ENCODE results near the gene STARD3.

DNA sequence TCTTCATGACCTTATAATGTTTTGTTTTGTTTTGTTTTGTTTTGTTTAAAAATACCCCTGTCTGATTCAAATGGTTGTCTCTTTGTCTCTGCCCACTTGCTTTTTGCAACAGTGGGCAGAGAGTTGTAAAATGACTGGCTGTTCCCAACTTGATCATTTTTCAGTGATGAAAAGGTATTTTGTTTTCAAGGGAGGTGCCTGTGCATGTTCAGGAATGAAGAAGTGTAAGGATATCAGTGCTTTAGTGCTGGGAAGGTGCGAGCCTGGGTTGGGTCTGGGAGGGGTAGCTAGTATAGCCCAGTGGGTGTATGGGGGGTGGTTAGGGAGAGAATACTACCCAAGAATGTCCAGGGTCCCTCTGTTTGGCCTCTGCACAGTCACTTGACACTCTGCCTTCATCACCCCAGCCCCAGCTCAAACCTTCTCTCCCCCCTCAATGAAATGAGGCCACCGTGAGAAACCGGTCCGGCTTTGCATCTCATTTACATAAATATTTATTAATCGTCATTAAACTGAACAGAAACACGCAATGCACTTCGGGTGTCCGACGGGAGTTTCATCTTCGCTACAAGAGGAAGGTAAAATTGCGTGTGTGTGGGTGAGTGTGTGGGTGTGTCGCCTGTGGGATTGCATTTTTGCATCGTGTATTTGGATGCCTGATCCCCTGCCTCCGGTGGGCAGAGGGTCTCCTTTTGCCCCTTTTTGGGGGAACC, 33.5 kb upstream of the STARD3 start:
- TF ChIP-seq POLR2A (IDR thresholded peaks at IDR 0.05; ENCODE audit: low read depth, low read length) (no peak), POLR2AphosphoS5 (IDR thresholded peaks at IDR 0.05; ENCODE audit: low read depth, low read length) (no peak)

Data from GM12892 (cell line).